K562 (cell line): ENCODE measurements around the gene EYA3. TPM values are rescaled to one million over a fixed set of nuclear protein-coding genes. Genes with fewer than 3 reads are reported as not detected.

ENCODE experiments used
- ARNT ChIP-seq, 2 experiments: fragments of 450-650 bp; IDR thresholded peaks; 2 replicates each; pipeline ENCODE4 v1.6.1; 2016; ENCODE audit warnings: mild to moderate bottlenecking in 1 of 2
- CEBPG ChIP-seq, 3 experiments: fragments of 200-800 bp in 1 of 3; sonication (Bioruptor generic) in 1 of 3; sonication (generic) in 1 of 3; formaldehyde crosslinking in 1 of 3; IDR thresholded peaks in 2 of 3; conservative IDR thresholded peaks in 1 of 3; 2 replicates each; pipeline versions ENCODE4 v1.6.1 to v1.8.0; 2016 to 2022; ENCODE audit warnings: missing compliant biosample characterization in 2 of 3, missing genetic modification characterization in 2 of 3, mild to moderate bottlenecking in 1 of 3, missing genetic modification reagents in 1 of 3
- GATAD2B ChIP-seq: fragments of 450-650 bp; IDR thresholded peaks from 2 replicates; pipeline ENCODE4 v1.6.1; 2017; ENCODE audit warnings: mild to moderate bottlenecking, borderline replicate concordance
- HNRNPL ChIP-seq: fragments of 200-400 bp; formaldehyde crosslinking; IDR thresholded peaks from 2 replicates; pipeline ENCODE4 v1.6.1; 2017; ENCODE audit warnings: low read depth, mild to moderate bottlenecking, low read length
- TBL1XR1 ChIP-seq, 2 experiments: IDR thresholded peaks; 2 replicates each; pipeline ENCODE4 v1.6.1; 2012; ENCODE audit warnings: improper control_type of control experiment in 2 of 2, low read length in 2 of 2, mild to moderate bottlenecking in 1 of 2
- TRIM24 ChIP-seq, 2 experiments: fragments of 450-650 bp; IDR thresholded peaks; 2 replicates each; pipeline ENCODE4 v1.6.1; 2016
- TRIM28 ChIP-seq: fragments of 450-650 bp; IDR thresholded peaks from 2 replicates; pipeline ENCODE4 v1.6.1; 2017
- ZFP1 ChIP-seq: fragments of 450-650 bp; formaldehyde crosslinking; IDR thresholded peaks from 2 replicates; pipeline ENCODE4 v1.4.0; 2020; ENCODE audit warnings: mild to moderate bottlenecking, mixed read lengths
- polyA plus RNA-seq, 8 experiments: library from polyadenylated mRNA; depleted of rRNA in 4 of 8; stranded (reverse) in 5 of 8; unstranded in 3 of 8; fragments of >200 nt; fragmentation: Nextera tagmentation in 2 of 8; fragmentation: Illumina TruSeq in 1 of 8; extraction: Ambion mirVana in 2 of 8; extraction: Trizol in 1 of 8; gene quantifications; 2 replicates each; pipeline versions ENCODE4 v1.2.1 to v1.2.3, GENCODE V29; 2011 to 2014; ENCODE audit warnings: inconsistent platforms in 1 of 8, missing spikeins in 1 of 8
- total RNA-seq, 7 experiments: library from RNA; depleted of rRNA in 6 of 7; stranded (reverse); fragments of >200 nt in 6 of 7; fragmentation: Illumina TruSeq in 2 of 7; extraction: Trizol in 2 of 7; gene quantifications; 2 replicates each; pipeline versions ENCODE4 v1.2.1 to v1.2.3, GENCODE V29; 2011 to 2021; ENCODE audit warnings: low replicate concordance in 1 of 7
- TF ChIP-seq, protein P1 (sequence below): sonication (generic); formaldehyde crosslinking; IDR thresholded peaks from 2 replicates; pipeline ENCODE4 v1.8.1; 2023; ENCODE audit warnings: mild to moderate bottlenecking, missing genetic modification reagents
- TF ChIP-seq, protein P2 (sequence below): fragments of 450-650 bp; IDR thresholded peaks from 2 replicates; pipeline ENCODE4 v1.6.1; 2018; ENCODE audit not compliant: partially characterized antibody
- TF ChIP-seq, protein P3 (sequence below): fragments of 250-450 bp; sonication (Bioruptor Pico); IDR thresholded peaks from 2 replicates; pipeline ENCODE4 v1.8.0; 2021; ENCODE audit warnings: borderline replicate concordance, mild to moderate bottlenecking, moderate library complexity; ENCODE audit not compliant: poor library complexity, severe bottlenecking

Gene EYA3
- total and polyA plus RNA-seq, 9 of the 15 experiments (the other 6 are each of a cell fraction or from before 2014, with no cell fraction given), result 21.7 to 64.0 (median 43.6) TPM

DNA sequence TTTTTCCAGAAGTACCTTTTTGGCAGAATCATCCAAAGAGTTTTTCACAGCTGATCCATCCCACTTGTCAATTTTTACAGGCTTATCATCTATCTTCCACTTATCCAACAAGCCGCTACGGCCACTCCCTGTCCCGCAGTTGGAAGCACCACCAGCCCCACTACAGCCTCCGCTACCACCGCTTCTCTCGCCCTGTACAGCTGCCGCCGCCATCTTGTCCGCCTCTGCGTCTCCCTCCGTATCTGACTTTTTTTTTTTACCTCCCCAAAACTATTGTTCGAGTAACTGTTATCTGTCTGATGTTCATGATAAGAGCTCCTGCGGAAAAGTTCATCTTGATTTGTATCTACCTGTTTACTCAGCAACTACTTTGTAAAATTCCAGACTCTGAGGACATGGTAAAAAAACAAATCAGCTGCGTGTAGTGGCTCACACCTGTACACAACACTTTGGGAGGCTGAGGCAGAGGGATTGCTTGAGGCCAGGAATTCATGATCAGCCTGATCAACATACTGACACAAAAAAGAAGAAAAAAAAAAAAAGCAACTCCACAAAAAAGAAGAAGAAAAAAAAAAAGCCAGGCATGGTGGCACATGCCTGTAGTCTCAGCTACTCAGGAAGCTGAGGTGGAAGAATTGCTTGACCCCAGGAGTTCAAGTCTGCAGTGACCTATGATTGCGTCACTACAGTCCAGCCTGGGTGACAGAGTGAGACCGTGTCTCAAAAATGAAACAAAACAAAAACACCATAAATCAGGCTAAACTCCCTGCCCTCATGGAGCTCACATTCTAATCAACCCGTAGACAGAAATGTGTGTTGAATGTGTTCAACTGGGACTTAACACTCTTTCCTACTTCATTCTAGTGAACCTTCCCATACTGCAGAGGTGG, 8.0 kb upstream of the EYA3 start (continued):
- TF ChIP-seq, protein P1, sequence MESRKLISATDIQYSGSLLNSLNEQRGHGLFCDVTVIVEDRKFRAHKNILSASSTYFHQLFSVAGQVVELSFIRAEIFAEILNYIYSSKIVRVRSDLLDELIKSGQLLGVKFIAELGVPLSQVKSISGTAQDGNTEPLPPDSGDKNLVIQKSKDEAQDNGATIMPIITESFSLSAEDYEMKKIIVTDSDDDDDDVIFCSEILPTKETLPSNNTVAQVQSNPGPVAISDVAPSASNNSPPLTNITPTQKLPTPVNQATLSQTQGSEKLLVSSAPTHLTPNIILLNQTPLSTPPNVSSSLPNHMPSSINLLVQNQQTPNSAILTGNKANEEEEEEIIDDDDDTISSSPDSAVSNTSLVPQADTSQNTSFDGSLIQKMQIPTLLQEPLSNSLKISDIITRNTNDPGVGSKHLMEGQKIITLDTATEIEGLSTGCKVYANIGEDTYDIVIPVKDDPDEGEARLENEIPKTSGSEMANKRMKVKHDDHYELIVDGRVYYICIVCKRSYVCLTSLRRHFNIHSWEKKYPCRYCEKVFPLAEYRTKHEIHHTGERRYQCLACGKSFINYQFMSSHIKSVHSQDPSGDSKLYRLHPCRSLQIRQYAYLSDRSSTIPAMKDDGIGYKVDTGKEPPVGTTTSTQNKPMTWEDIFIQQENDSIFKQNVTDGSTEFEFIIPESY (CRISPR knock-in tag), result peak; percentile 44; the same call in 1 of the 2 replicates
- TF ChIP-seq, protein P2, sequence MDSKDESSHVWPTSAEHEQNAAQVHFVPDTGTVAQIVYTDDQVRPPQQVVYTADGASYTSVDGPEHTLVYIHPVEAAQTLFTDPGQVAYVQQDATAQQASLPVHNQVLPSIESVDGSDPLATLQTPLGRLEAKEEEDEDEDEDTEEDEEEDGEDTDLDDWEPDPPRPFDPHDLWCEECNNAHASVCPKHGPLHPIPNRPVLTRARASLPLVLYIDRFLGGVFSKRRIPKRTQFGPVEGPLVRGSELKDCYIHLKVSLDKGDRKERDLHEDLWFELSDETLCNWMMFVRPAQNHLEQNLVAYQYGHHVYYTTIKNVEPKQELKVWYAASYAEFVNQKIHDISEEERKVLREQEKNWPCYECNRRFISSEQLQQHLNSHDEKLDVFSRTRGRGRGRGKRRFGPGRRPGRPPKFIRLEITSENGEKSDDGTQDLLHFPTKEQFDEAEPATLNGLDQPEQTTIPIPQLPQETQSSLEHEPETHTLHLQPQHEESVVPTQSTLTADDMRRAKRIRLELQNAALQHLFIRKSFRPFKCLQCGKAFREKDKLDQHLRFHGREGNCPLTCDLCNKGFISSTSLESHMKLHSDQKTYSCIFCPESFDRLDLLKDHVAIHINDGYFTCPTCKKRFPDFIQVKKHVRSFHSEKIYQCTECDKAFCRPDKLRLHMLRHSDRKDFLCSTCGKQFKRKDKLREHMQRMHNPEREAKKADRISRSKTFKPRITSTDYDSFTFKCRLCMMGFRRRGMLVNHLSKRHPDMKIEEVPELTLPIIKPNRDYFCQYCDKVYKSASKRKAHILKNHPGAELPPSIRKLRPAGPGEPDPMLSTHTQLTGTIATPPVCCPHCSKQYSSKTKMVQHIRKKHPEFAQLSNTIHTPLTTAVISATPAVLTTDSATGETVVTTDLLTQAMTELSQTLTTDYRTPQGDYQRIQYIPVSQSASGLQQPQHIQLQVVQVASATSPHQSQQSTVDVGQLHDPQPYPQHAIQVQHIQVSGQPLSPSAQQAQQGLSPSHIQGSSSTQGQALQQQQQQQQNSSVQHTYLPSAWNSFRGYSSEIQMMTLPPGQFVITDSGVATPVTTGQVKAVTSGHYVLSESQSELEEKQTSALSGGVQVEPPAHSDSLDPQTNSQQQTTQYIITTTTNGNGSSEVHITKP, result no peak
- TF ChIP-seq HNRNPL (no peak), TRIM24 (IDR thresholded peaks at IDR 0.05) (peak; percentile 84 to 88), GATAD2B (no peak), ARNT (IDR thresholded peaks at IDR 0.05) (no peak), TRIM28 (peak; percentile 92), ZFP1 (CRISPR knock-in tag) (no peak), TBL1XR1 (IDR thresholded peaks at IDR 0.05; ENCODE audit: low read length in 2 of 2) (no peak), CEBPG (CRISPR knock-in tag; IDR thresholded peaks at IDR 0.05) (peak; percentile 80; the same call in 1 of the 2 replicates), CEBPG (tag; conservative IDR thresholded peaks at IDR 0.05 in 1 of 2, IDR thresholded peaks at IDR 0.05 in 1 of 2) (peak; percentile 63 to 70; a peak in 3 of 4 replicates)
- TF ChIP-seq, protein P3, sequence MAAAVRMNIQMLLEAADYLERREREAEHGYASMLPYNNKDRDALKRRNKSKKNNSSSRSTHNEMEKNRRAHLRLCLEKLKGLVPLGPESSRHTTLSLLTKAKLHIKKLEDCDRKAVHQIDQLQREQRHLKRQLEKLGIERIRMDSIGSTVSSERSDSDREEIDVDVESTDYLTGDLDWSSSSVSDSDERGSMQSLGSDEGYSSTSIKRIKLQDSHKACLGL, result no peak
